PC-3 (cell line): Measurements from ENCODE around the gene MCAT. TPM values are rescaled to one million over a fixed set of nuclear protein-coding genes. Genes with fewer than 3 reads are reported as not detected.
A peak's percentile ranks its signal among the peaks of the same experiment; 100 is the strongest.

Experiments
- ATAC-seq: fragments of 200-7000 bp; cut with Tn5 transposase; 2 replicates; pipeline ENCODE4 v1.9.1; 2020; ENCODE audit warnings: mild to moderate bottlenecking, moderate library complexity
- BruUV-seq: library from RNA; stranded (reverse); fragments of 400-500 nt; replicated peaks from 2 replicates; lab custom pipeline; 2021; lab: Mats Ljungman, UMichigan
- CTCF ChIA-PET: fragments of 300-600 bp; sonication (Branson Sonifier 250); formaldehyde crosslinking; loops from one replicate; lab custom pipeline; 2022; ENCODE audit warnings: antibody characterized with exemption; lab: Charles Lee
- POLR2A ChIA-PET: fragments of 300-600 bp; sonication (Branson Sonifier 250); formaldehyde crosslinking; loops from one replicate; lab custom pipeline; 2022; ENCODE audit warnings: antibody characterized with exemption; ENCODE audit not compliant: unreplicated experiment; lab: Charles Lee
- DNase-seq: peaks from one replicate; pipeline ENCODE4 v3.0.0-alpha.2; 2015
- H2AFZ ChIP-seq: fragments of 300-600 bp; sonication (generic); 2 replicates; pipeline ENCODE4 v1.6.0; 2016; ENCODE audit warnings: antibody characterized with exemption, low read length
- H3F3A ChIP-seq: fragments of 300-600 bp; sonication (generic); one replicate; pipeline ENCODE4 v1.6.0; 2017; ENCODE audit warnings: antibody characterized with exemption, low read length, control low read depth, mild to moderate bottlenecking; ENCODE audit not compliant: unreplicated experiment
- H3K27ac ChIP-seq: fragments of 300-600 bp; sonication (generic); 2 replicates; pipeline ENCODE4 v1.5.1; 2016; ENCODE audit warnings: mild to moderate bottlenecking, low read length
- H3K27me3 ChIP-seq: fragments of 300-600 bp; sonication (generic); 2 replicates; pipeline ENCODE4 v1.6.1; 2016; ENCODE audit warnings: low read length, mixed read lengths
- H3K36me3 ChIP-seq: fragments of 300-600 bp; sonication (generic); 2 replicates; pipeline ENCODE4 v1.6.1; 2016; ENCODE audit warnings: low read depth, mixed run types, low read length, mixed read lengths
- H3K4me1 ChIP-seq: fragments of 300-600 bp; sonication (generic); 2 replicates; pipeline ENCODE4 v1.5.1; 2016; ENCODE audit warnings: low read length; ENCODE audit not compliant: insufficient read depth
- H3K4me2 ChIP-seq: fragments of 300-600 bp; sonication (generic); 2 replicates; pipeline ENCODE4 v1.6.0; 2016; ENCODE audit warnings: low read length
- H3K4me3 ChIP-seq: fragments of 300-600 bp; sonication (generic); 2 replicates; pipeline ENCODE4 v1.5.1; 2016; ENCODE audit warnings: mild to moderate bottlenecking, low read length, mixed read lengths
- H3K79me2 ChIP-seq: fragments of 300-600 bp; sonication (generic); 2 replicates; pipeline ENCODE4 v1.6.1; 2017; ENCODE audit warnings: low read length, mixed read lengths
- H3K9ac ChIP-seq: fragments of 300-600 bp; sonication (generic); 2 replicates; pipeline ENCODE4 v1.6.0; 2016; ENCODE audit warnings: mild to moderate bottlenecking, low read length
- H3K9me2 ChIP-seq: fragments of 300-600 bp; sonication (generic); replicated peaks from 2 replicates; pipeline ENCODE4 v1.6.1; 2016; ENCODE audit warnings: mixed run types, low read length, mixed read lengths
- H3K9me3 ChIP-seq: fragments of 300-600 bp; sonication (generic); 2 replicates; pipeline ENCODE4 v1.6.1; 2016; ENCODE audit warnings: low read length, mixed read lengths
- H4K20me1 ChIP-seq: fragments of 300-600 bp; sonication (generic); 2 replicates; pipeline ENCODE4 v1.6.1; 2016; ENCODE audit warnings: low read length, mixed read lengths
- CTCF ChIP-seq: fragments of 300-600 bp; sonication (generic); conservative IDR thresholded peaks from 2 replicates; pipeline ENCODE4 v1.5.1; 2017; ENCODE audit warnings: antibody characterized with exemption, low read depth, mild to moderate bottlenecking, low read length
- EZH2 ChIP-seq: fragments of 300-600 bp; sonication (generic); IDR thresholded peaks from one replicate; pipeline ENCODE4 v1.6.1; 2017; ENCODE audit warnings: antibody characterized with exemption, mild to moderate bottlenecking, low read length; ENCODE audit not compliant: unreplicated experiment
- EZH2phosphoT487 ChIP-seq: fragments of 300-600 bp; sonication (generic); IDR thresholded peaks from 2 replicates; pipeline ENCODE4 v1.6.1; 2018; ENCODE audit warnings: mild to moderate bottlenecking, antibody characterized with exemption, low read length, borderline replicate concordance
- intact Hi-C: fragments of 100-400 bp; cut with micrococcal nuclease; formaldehyde crosslinking; loops from 2 replicates; pipeline ENCODE4 v1.9.0; 2023
- total RNA-seq: library from RNA; depleted of rRNA; stranded (reverse); fragments of >200 nt; gene quantifications from 2 replicates; pipeline ENCODE4 v1.2.3, GENCODE V29; 2014

Gene MCAT
- total RNA-seq, 1 experiment from 2014 or later, result 29.2 TPM

GRCh38 chr22:43186272-43187170 lies 43.3 kb upstream of the MCAT start, which contains the start of gene TTLL12:
TTLL12 (minus strand) TSS chr22:43187134; CDS start chr22:43187069, 65 bp downstream.
- ChIA-PET CTCF (interaction anchor here (0.6 to 1.4 kb wide), 2 partner anchors 42 to 332 kb away, joined by 3 to 4 read pairs; no protein-coding TSS in a partner anchor), POLR2A (interaction anchor here (0.5 to 0.6 kb wide), 2 partner anchors 36 to 550 kb away, joined by 5 to 6 read pairs; no protein-coding TSS in a partner anchor)
- peaks cover 24% of the 10 kb centered on the region for H3K4me1 ChIP-seq
- H3K9me2 ChIP-seq, result no peaks in the 10 kb centered on the region
- no peaks in the 10 kb centered on the region for H3K27me3 ChIP-seq
- peak within 1 kb of the TSS; percentile 82 for H3K4me3 ChIP-seq
- H3K27ac ChIP-seq, result peak within 1 kb of the TSS; percentile 79
- TSS peak; percentile 51 for BruUV-seq
- peak within 1 kb of the TSS; percentile 85 for H3K9ac ChIP-seq
- no peaks in the 10 kb centered on the region for H4K20me1 ChIP-seq
- H3K36me3 ChIP-seq, result no peaks in the 10 kb centered on the region
- H3K9me3 ChIP-seq, result no peaks in the 10 kb centered on the region
- peaks cover 3% of the 10 kb centered on the region for H3F3A ChIP-seq
- intact Hi-C loops, result no loop called here
- TF ChIP-seq EZH2, result no peak
- no peak for TF ChIP-seq EZH2phosphoT487
- no peak for TF ChIP-seq CTCF
- peak; percentile 23 for DNase-seq
- ATAC-seq, result peak; percentile 23
- H3K4me2 ChIP-seq, result peak within 1 kb of the TSS; percentile 89
- H3K79me2 ChIP-seq, result peaks cover 37% of the 10 kb centered on the region
- peak within 1 kb of the TSS; percentile 91 for H2AFZ ChIP-seq

- ATAC-seq (peak; percentile 12), DNase-seq (peak; percentile 24)
- TF ChIP-seq CTCF, result no peak
- no peak for TF ChIP-seq EZH2
- no peak for TF ChIP-seq EZH2phosphoT487
- Histone ChIP-seq H3K27ac (no peak overlapping the region), H3K79me2 (peaks cover 37% of the 10 kb centered on the region), H2AFZ (peak overlapping the region; percentile 25; the same call in 1 of the 2 replicates), H3K27me3 (no peaks in the 10 kb centered on the region), H3K9me3 (no peaks in the 10 kb centered on the region), H3K4me1 (peaks cover 24% of the 10 kb centered on the region), H3F3A (peaks cover 3% of the 10 kb centered on the region), H3K9ac (peak overlapping the region; percentile 85), H3K4me2 (peak overlapping the region; percentile 89), H4K20me1 (no peaks in the 10 kb centered on the region), H3K36me3 (no peaks in the 10 kb centered on the region), H3K4me3 (peak overlapping the region; percentile 82), H3K9me2 (no peaks in the 10 kb centered on the region)
- POLR2A ChIA-PET, result no interaction called here
- CTCF ChIA-PET, result no interaction called here
- no TSS peak for BruUV-seq
- intact Hi-C loops, result no loop called here
Measured at GRCh38 chr22:43185860-43186261, 42.7 kb upstream of the MCAT start.
